ENCODE measurements around the gene TRDMT1.

DNA sequence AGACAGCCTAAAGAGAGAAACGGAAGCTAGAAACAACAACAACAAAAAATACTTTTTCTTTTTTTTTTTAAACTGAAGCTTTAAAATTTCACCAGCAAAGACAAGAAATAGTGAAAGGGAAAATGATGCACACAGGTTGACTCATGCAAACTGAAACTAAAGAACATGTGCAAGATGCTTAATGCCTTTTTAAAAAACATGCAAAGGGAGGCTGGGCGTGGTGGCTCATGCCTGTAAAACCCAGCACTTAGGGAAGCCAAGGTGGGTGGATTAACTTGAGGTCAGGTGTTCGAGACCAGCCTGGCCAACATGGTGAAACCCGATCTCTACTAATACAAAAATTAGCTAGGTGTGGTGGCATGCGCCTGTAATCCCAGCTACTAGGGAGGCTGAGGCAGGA is 56.7 kb downstream of the TRDMT1 start:
- TF ChIP-seq, protein P1, sequence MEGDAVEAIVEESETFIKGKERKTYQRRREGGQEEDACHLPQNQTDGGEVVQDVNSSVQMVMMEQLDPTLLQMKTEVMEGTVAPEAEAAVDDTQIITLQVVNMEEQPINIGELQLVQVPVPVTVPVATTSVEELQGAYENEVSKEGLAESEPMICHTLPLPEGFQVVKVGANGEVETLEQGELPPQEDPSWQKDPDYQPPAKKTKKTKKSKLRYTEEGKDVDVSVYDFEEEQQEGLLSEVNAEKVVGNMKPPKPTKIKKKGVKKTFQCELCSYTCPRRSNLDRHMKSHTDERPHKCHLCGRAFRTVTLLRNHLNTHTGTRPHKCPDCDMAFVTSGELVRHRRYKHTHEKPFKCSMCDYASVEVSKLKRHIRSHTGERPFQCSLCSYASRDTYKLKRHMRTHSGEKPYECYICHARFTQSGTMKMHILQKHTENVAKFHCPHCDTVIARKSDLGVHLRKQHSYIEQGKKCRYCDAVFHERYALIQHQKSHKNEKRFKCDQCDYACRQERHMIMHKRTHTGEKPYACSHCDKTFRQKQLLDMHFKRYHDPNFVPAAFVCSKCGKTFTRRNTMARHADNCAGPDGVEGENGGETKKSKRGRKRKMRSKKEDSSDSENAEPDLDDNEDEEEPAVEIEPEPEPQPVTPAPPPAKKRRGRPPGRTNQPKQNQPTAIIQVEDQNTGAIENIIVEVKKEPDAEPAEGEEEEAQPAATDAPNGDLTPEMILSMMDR (IDR thresholded peaks at IDR 0.05) = no peak
- TF ChIP-seq EP300 (IDR thresholded peaks at IDR 0.05) (no peak), POLR2A (IDR thresholded peaks at IDR 0.05) (no peak)

All from suprapubic skin (tissue), 3 donors.